Measurements from ENCODE around the gene MAGI2.

DNA sequence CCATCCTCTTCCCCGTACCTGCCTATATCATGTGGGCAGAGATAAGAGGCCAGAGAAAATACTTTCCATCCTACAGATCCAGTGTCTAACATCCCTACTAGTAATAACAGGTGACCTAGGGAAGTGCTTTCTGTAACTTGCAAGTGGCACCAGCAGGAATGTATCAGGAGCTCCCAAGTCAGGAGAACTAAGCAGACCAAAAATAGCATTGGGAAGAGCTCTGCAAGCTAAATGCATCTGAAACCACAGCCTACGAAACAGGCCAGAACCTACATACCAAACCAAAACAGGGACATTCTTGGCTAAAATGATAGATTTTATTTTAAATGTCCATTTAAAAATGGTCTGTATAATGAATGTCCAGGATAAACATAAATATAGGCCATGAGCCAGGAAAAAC, 974.1 kb downstream of the MAGI2 start:
- no peak for TF ChIP-seq POLR2A (IDR thresholded peaks at IDR 0.05)
- TF ChIP-seq, protein P1, sequence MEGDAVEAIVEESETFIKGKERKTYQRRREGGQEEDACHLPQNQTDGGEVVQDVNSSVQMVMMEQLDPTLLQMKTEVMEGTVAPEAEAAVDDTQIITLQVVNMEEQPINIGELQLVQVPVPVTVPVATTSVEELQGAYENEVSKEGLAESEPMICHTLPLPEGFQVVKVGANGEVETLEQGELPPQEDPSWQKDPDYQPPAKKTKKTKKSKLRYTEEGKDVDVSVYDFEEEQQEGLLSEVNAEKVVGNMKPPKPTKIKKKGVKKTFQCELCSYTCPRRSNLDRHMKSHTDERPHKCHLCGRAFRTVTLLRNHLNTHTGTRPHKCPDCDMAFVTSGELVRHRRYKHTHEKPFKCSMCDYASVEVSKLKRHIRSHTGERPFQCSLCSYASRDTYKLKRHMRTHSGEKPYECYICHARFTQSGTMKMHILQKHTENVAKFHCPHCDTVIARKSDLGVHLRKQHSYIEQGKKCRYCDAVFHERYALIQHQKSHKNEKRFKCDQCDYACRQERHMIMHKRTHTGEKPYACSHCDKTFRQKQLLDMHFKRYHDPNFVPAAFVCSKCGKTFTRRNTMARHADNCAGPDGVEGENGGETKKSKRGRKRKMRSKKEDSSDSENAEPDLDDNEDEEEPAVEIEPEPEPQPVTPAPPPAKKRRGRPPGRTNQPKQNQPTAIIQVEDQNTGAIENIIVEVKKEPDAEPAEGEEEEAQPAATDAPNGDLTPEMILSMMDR (IDR thresholded peaks at IDR 0.05 in 4 of 5, conservative IDR thresholded peaks at IDR 0.05 in 1 of 5), result no peak
